ENCODE data around the gene B3GALT4.

The B3GALT4 gene

GRCh38 chr6:33323623-33323948 lies 46.7 kb downstream of the B3GALT4 start:
- H3K4me1 ChIP-seq (ENCODE audit: control insufficient read depth, low read length) = peaks cover 60% of the 10 kb centered on the region
- H3F3A ChIP-seq (ENCODE audit: control insufficient read depth, insufficient read depth) = peaks cover 26% of the 10 kb centered on the region
- peak overlapping the region; percentile 93 for H3K27ac ChIP-seq (ENCODE audit: low read depth, low read length)

GRCh38 chr6:33324125-33324524 lies 47.2 kb downstream of the B3GALT4 start:
- H3F3A ChIP-seq (ENCODE audit: control insufficient read depth, insufficient read depth) = peaks cover 22% of the 10 kb centered on the region
- peaks cover 42% of the 10 kb centered on the region for H3K36me3 ChIP-seq (ENCODE audit: control insufficient read depth, low read length)
- H3K4me3 ChIP-seq (ENCODE audit: low read length) = peak overlapping the region; percentile 85
- H3K9me3 ChIP-seq (ENCODE audit: control insufficient read depth, insufficient read depth, low read length) = no peaks in the 10 kb centered on the region
- peaks cover 56% of the 10 kb centered on the region for H3K4me1 ChIP-seq (ENCODE audit: control insufficient read depth, low read length)
- peaks cover 40% of the 10 kb centered on the region for H3K79me2 ChIP-seq (ENCODE audit: control insufficient read depth, low read length)
- peak overlapping the region; percentile 93 for H3K27ac ChIP-seq (ENCODE audit: low read depth, low read length)
- no peaks in the 10 kb centered on the region for H3K9me2 ChIP-seq (replicated peaks; ENCODE audit: control insufficient read depth, low read length)
- 0 out of 2 replicates have a peak, but pooled peaks cover 7% of the 10 kb centered on the region for H4K20me1 ChIP-seq (ENCODE audit: control insufficient read depth, insufficient read depth, low read depth, low read length)
- peak overlapping the region; percentile 90 for H3K4me2 ChIP-seq (ENCODE audit: low read length)
- no peak for TF ChIP-seq EZH2phosphoT487 (IDR thresholded peaks at IDR 0.05; ENCODE audit: borderline replicate concordance, low read length)
- TF ChIP-seq, protein P1, sequence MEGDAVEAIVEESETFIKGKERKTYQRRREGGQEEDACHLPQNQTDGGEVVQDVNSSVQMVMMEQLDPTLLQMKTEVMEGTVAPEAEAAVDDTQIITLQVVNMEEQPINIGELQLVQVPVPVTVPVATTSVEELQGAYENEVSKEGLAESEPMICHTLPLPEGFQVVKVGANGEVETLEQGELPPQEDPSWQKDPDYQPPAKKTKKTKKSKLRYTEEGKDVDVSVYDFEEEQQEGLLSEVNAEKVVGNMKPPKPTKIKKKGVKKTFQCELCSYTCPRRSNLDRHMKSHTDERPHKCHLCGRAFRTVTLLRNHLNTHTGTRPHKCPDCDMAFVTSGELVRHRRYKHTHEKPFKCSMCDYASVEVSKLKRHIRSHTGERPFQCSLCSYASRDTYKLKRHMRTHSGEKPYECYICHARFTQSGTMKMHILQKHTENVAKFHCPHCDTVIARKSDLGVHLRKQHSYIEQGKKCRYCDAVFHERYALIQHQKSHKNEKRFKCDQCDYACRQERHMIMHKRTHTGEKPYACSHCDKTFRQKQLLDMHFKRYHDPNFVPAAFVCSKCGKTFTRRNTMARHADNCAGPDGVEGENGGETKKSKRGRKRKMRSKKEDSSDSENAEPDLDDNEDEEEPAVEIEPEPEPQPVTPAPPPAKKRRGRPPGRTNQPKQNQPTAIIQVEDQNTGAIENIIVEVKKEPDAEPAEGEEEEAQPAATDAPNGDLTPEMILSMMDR (IDR thresholded peaks at IDR 0.05; ENCODE audit: low read depth, low read length, poor library complexity, severe bottlenecking) = no peak
- no peaks in the 10 kb centered on the region for H3K27me3 ChIP-seq (ENCODE audit: control insufficient read depth, low read length)

More at GRCh38 chr6:33323623-33323948, 46.7 kb downstream of the B3GALT4 start:
- H3K9me3 ChIP-seq (ENCODE audit: control insufficient read depth, insufficient read depth, low read length) = no peaks in the 10 kb centered on the region
- no peaks in the 10 kb centered on the region for H3K9me2 ChIP-seq (replicated peaks; ENCODE audit: control insufficient read depth, low read length)
- TF ChIP-seq EZH2phosphoT487 (IDR thresholded peaks at IDR 0.05; ENCODE audit: borderline replicate concordance, low read length) = no peak
- TF ChIP-seq, protein P1 (IDR thresholded peaks at IDR 0.05; ENCODE audit: low read depth, low read length, poor library complexity, severe bottlenecking) = no peak
- H3K4me3 ChIP-seq (ENCODE audit: low read length) = peak overlapping the region; percentile 85
- peaks cover 46% of the 10 kb centered on the region for H3K79me2 ChIP-seq (ENCODE audit: control insufficient read depth, low read length)
- H3K36me3 ChIP-seq (ENCODE audit: control insufficient read depth, low read length) = peaks cover 47% of the 10 kb centered on the region
- H4K20me1 ChIP-seq (ENCODE audit: control insufficient read depth, insufficient read depth, low read depth, low read length) = 0 out of 2 replicates have a peak, but pooled peaks cover 7% of the 10 kb centered on the region
- H3K4me2 ChIP-seq (ENCODE audit: low read length) = peak overlapping the region; percentile 90
- H3K27me3 ChIP-seq (ENCODE audit: control insufficient read depth, low read length) = no peaks in the 10 kb centered on the region
